Neuronal stem cell (in vitro differentiated cells): ENCODE measurements around the gene MICU1.

ENCODE experiments used
- DNase-seq: peaks from one replicate; pipeline ENCODE4 v3.0.0-alpha.2; 2013; ENCODE audit warnings: low spot score
- H2AFZ ChIP-seq: one replicate; pipeline ENCODE4 v1.6.1; 2013; ENCODE audit warnings: mild to moderate bottlenecking, low read length, inconsistent platforms
- H2AK5ac ChIP-seq: 2 replicates; pipeline ENCODE4 v1.6.1; 2013; ENCODE audit warnings: low read depth, mild to moderate bottlenecking, inconsistent platforms, low read length, moderate library complexity, mixed read lengths
- H2BK120ac ChIP-seq: 2 replicates; pipeline ENCODE4 v1.6.1; 2013; ENCODE audit warnings: low read depth, mild to moderate bottlenecking, inconsistent platforms, low read length, moderate library complexity, mixed read lengths
- H2BK12ac ChIP-seq: one replicate; pipeline ENCODE4 v1.6.1; 2013; ENCODE audit warnings: low read length, inconsistent platforms
- H2BK15ac ChIP-seq: 2 replicates; pipeline ENCODE4 v1.6.1; 2013; ENCODE audit warnings: mild to moderate bottlenecking, low read length, inconsistent platforms, mixed read lengths
- H2BK5ac ChIP-seq: one replicate; pipeline ENCODE4 v1.6.1; 2013; ENCODE audit warnings: inconsistent platforms, mild to moderate bottlenecking, low read length, moderate library complexity
- H3K14ac ChIP-seq: one replicate; pipeline ENCODE4 v1.6.1; 2013; ENCODE audit warnings: low read length, inconsistent platforms
- H3K18ac ChIP-seq: 2 replicates; pipeline ENCODE4 v1.6.1; 2013; ENCODE audit warnings: low read length, inconsistent platforms
- H3K23ac ChIP-seq: 2 replicates; pipeline ENCODE4 v1.6.1; 2013; ENCODE audit warnings: low read depth, mild to moderate bottlenecking, mixed read lengths, low read length, inconsistent platforms; ENCODE audit not compliant: poor library complexity
- H3K27ac ChIP-seq: replicated peaks from 3 replicates; pipeline ENCODE4 v1.5.1; 2013; ENCODE audit warnings: low read length, inconsistent platforms
- H3K27me3 ChIP-seq, 3 experiments: 2 replicates each; pipeline ENCODE4 v1.6.1; 2013; ENCODE audit warnings: low read length in 3 of 3, mild to moderate bottlenecking in 2 of 3, inconsistent platforms in 1 of 3, low read depth in 1 of 3, mixed read lengths in 1 of 3, moderate library complexity in 1 of 3; ENCODE audit not compliant: control insufficient read depth in 3 of 3, insufficient read depth in 3 of 3
- H3K36me3 ChIP-seq, 2 donors: replicated peaks in 1 of 2; 2 replicates each; pipeline ENCODE4 v1.6.1; 2013; ENCODE audit warnings: low read length in 2 of 2; ENCODE audit not compliant: control insufficient read depth in 2 of 2, insufficient read depth in 2 of 2
- H3K4ac ChIP-seq: 2 replicates; pipeline ENCODE4 v1.6.1; 2013; ENCODE audit warnings: inconsistent platforms, mild to moderate bottlenecking, low read length, moderate library complexity
- H3K4me1 ChIP-seq, 2 donors: 1 replicate in 1 of 2; 2 replicates in 1 of 2; pipeline ENCODE4 v1.6.1; 2013; ENCODE audit warnings: low read length in 2 of 2, low read depth in 1 of 2; ENCODE audit not compliant: control insufficient read depth in 2 of 2, insufficient read depth in 1 of 2
- H3K4me2 ChIP-seq: one replicate; pipeline ENCODE4 v1.6.1; 2013; ENCODE audit warnings: mild to moderate bottlenecking, low read length, inconsistent platforms; ENCODE audit not compliant: insufficient read depth, poor library complexity, severe bottlenecking
- H3K4me3 ChIP-seq, 2 donors: 2 replicates each; pipeline ENCODE4 v1.5.1; 2013; ENCODE audit warnings: low read length in 2 of 2, mild to moderate bottlenecking in 2 of 2, inconsistent platforms in 1 of 2, moderate library complexity in 1 of 2
- H3K79me1 ChIP-seq: one replicate; pipeline ENCODE4 v1.6.1; 2013; ENCODE audit warnings: low read depth, mild to moderate bottlenecking, inconsistent platforms, low read length, moderate library complexity
- H3K9ac ChIP-seq: one replicate; pipeline ENCODE4 v1.6.1; 2013; ENCODE audit warnings: mild to moderate bottlenecking, low read depth, low read length, inconsistent platforms; ENCODE audit not compliant: poor library complexity
- H3K9me3 ChIP-seq, 2 donors: replicated peaks in 1 of 2; 2 replicates each; pipeline versions ENCODE3 to v1.6.1; 2013; ENCODE audit warnings: low read length in 2 of 2, mild to moderate bottlenecking in 2 of 2, inconsistent platforms in 1 of 2, low read depth in 1 of 2, mixed read lengths in 1 of 2, moderate library complexity in 1 of 2; ENCODE audit not compliant: control insufficient read depth in 2 of 2, insufficient read depth in 1 of 2
- H4K8ac ChIP-seq: one replicate; pipeline ENCODE4 v1.6.1; 2013; ENCODE audit warnings: low read depth, mild to moderate bottlenecking, inconsistent platforms, low read length, moderate library complexity
- H4K91ac ChIP-seq: one replicate; pipeline ENCODE4 v1.6.1; 2013; ENCODE audit warnings: low read length, low read depth, mild to moderate bottlenecking, inconsistent platforms; ENCODE audit not compliant: poor library complexity
- WGBS, 2 donors: extraction: QIAGEN DNeasy Blood & Tissue Kit; methylation state at CpG; one replicate each; pipeline ENCODE4 v1.1.7; 2013; ENCODE audit warnings: missing lambda C conversion rate in 2 of 2, mixed read lengths in 1 of 2; ENCODE audit not compliant: insufficient read length in 2 of 2, insufficient replicate concordance in 1 of 2; ENCODE audit errors: extremely low coverage in 2 of 2; 5-methylcytosine and 5-hydroxymethylcytosine counted together

MICU1 gene

GRCh38 chr10:72416661-72417060, 209.2 kb downstream of the MICU1 start:
- Histone ChIP-seq H3K79me1 (no peaks in the 10 kb centered on the region), H2AK5ac (no peak overlapping the region), H3K9ac (no peak overlapping the region), H4K91ac (no peak overlapping the region), H3K36me3 (peaks cover 0 to 7% of the 10 kb centered on the region in 2 donors), H3K4me3 (no peak overlapping the region), H3K4me2 (no peak overlapping the region), H2AFZ (no peak overlapping the region), H2BK15ac (no peak overlapping the region), H2BK12ac (no peak overlapping the region), H2BK120ac (no peak overlapping the region), H2BK5ac (no peak overlapping the region), H3K9me3 (peaks cover 3 to 20% of the 10 kb centered on the region in 2 donors), H3K27ac (no peak overlapping the region), H3K4me1 (peaks cover 1 to 3% of the 10 kb centered on the region in 2 donors), H3K4ac (no peak overlapping the region), H3K23ac (no peak overlapping the region), H3K14ac (no peak overlapping the region), H3K27me3 (no peaks in the 10 kb centered on the region), H4K8ac (no peak overlapping the region), H3K18ac (no peak overlapping the region)
- WGBS, 2 donors: no CpG with 5 or more reads among the region's 4 CpGs
- DNase-seq: no peak

GRCh38 chr10:72414642-72415041, 211.2 kb downstream of the MICU1 start:
- WGBS, 2 donors: no CpG with 5 or more reads among the region's 3 CpGs
- no peak overlapping the region for H3K4ac ChIP-seq
- peaks cover 3 to 17% of the 10 kb centered on the region in 2 donors for H3K9me3 ChIP-seq
- no peak overlapping the region for H3K9ac ChIP-seq
- H2BK15ac ChIP-seq: no peak overlapping the region
- H4K91ac ChIP-seq: no peak overlapping the region
- no peaks in the 10 kb centered on the region for H3K79me1 ChIP-seq
- no peaks in the 10 kb centered on the region for H3K27me3 ChIP-seq
- H4K8ac ChIP-seq: no peak overlapping the region
- H3K4me2 ChIP-seq: no peak overlapping the region
- H2AK5ac ChIP-seq: no peak overlapping the region
- no peak overlapping the region for H3K23ac ChIP-seq
- no peak overlapping the region for H3K27ac ChIP-seq
- H3K4me1 ChIP-seq: peaks cover under 1 to 3% of the 10 kb centered on the region in 2 donors
- no peak overlapping the region for H3K14ac ChIP-seq
- no peak overlapping the region for H3K18ac ChIP-seq
- no peak overlapping the region for H3K4me3 ChIP-seq
- H2BK5ac ChIP-seq: no peak overlapping the region
- no peak overlapping the region for H2BK12ac ChIP-seq
- no peak overlapping the region for H2AFZ ChIP-seq
- no peak overlapping the region for H2BK120ac ChIP-seq
- DNase-seq: no peak
- no peaks in the 10 kb centered on the region for H3K36me3 ChIP-seq

- Histone ChIP-seq H2BK15ac (no peak overlapping the region), H3K23ac (no peak overlapping the region), H2BK5ac (no peak overlapping the region), H3K14ac (no peak overlapping the region), H4K8ac (no peak overlapping the region), H3K18ac (no peak overlapping the region), H3K9me3 (peaks cover 2 to 12% of the 10 kb centered on the region in 2 donors), H3K36me3 (peaks cover 0 to 4% of the 10 kb centered on the region in 2 donors), H2AFZ (no peak overlapping the region), H2BK120ac (no peak overlapping the region), H3K4me1 (no peaks in the 10 kb centered on the region), H2BK12ac (no peak overlapping the region), H2AK5ac (no peak overlapping the region), H3K27me3 (no peaks in the 10 kb centered on the region), H3K4me3 (no peak overlapping the region), H3K79me1 (no peaks in the 10 kb centered on the region), H3K27ac (no peak overlapping the region), H3K4ac (no peak overlapping the region), H3K4me2 (no peak overlapping the region), H4K91ac (no peak overlapping the region), H3K9ac (no peak overlapping the region)
- no peak for DNase-seq
- WGBS, 2 donors: no CpG with 5 or more reads among the region's 1 CpG
Observed at GRCh38 chr10:72409167-72409566, 216.7 kb downstream of the MICU1 start.

- WGBS, 2 donors: no CpG with 5 or more reads among the region's 7 CpGs
- no peak overlapping the region for H3K4me2 ChIP-seq
- H4K91ac ChIP-seq: no peak overlapping the region
- no peak overlapping the region for H3K27ac ChIP-seq
- no peak overlapping the region for H2BK12ac ChIP-seq
- H2BK15ac ChIP-seq: no peak overlapping the region
- H2BK5ac ChIP-seq: no peak overlapping the region
- no peak overlapping the region for H2BK120ac ChIP-seq
- H3K18ac ChIP-seq: no peak overlapping the region
- no peaks in the 10 kb centered on the region for H3K27me3 ChIP-seq
- H3K23ac ChIP-seq: no peak overlapping the region
- no peaks in the 10 kb centered on the region for H3K79me1 ChIP-seq
- H4K8ac ChIP-seq: no peak overlapping the region
- DNase-seq: no peak
- no peak overlapping the region for H3K4me3 ChIP-seq
- no peak overlapping the region for H3K14ac ChIP-seq
- peaks cover 0 to 7% of the 10 kb centered on the region in 2 donors for H3K36me3 ChIP-seq
- H3K9ac ChIP-seq: no peak overlapping the region
- H3K4me1 ChIP-seq: no peaks in the 10 kb centered on the region
- H3K9me3 ChIP-seq: peaks cover 0 to 2% of the 10 kb centered on the region in 2 donors
- no peak overlapping the region for H3K4ac ChIP-seq
- no peak overlapping the region for H2AK5ac ChIP-seq
- H2AFZ ChIP-seq: no peak overlapping the region
Observed at GRCh38 chr10:72407927-72408600, 217.8 kb downstream of the MICU1 start.
